ENCODE measurements around the gene LRRC73.

GRCh38 chr6:43469947-43470346 is 40.2 kb downstream of the LRRC73 start:
- TF ChIP-seq CTCF (conservative IDR thresholded peaks at IDR 0.05), result no peak
- no peak for TF ChIP-seq EZH2 (IDR thresholded peaks at IDR 0.05; ENCODE audit: low read depth)

Measured in PC-9 (cell line).